PC-3 (cell line): Measurements from ENCODE around the gene SLC2A13. TPM values are rescaled to one million over a fixed set of nuclear protein-coding genes. Genes with fewer than 3 reads are reported as not detected.

Experiments used
- ATAC-seq: fragments of 200-7000 bp; cut with Tn5 transposase; 2 replicates; pipeline ENCODE4 v1.9.1; 2020; ENCODE audit warnings: mild to moderate bottlenecking, moderate library complexity
- BruUV-seq: library from RNA; stranded (reverse); fragments of 400-500 nt; replicated peaks from 2 replicates; lab custom pipeline; 2021; lab: Mats Ljungman, UMichigan
- CTCF ChIA-PET: fragments of 300-600 bp; sonication (Branson Sonifier 250); formaldehyde crosslinking; loops from one replicate; lab custom pipeline; 2022; ENCODE audit warnings: antibody characterized with exemption; lab: Charles Lee
- POLR2A ChIA-PET: fragments of 300-600 bp; sonication (Branson Sonifier 250); formaldehyde crosslinking; loops from one replicate; lab custom pipeline; 2022; ENCODE audit warnings: antibody characterized with exemption; ENCODE audit not compliant: unreplicated experiment; lab: Charles Lee
- DNase-seq: peaks from one replicate; pipeline ENCODE4 v3.0.0-alpha.2; 2015
- H2AFZ ChIP-seq: fragments of 300-600 bp; sonication (generic); 2 replicates; pipeline ENCODE4 v1.6.0; 2016; ENCODE audit warnings: antibody characterized with exemption, low read length
- H3F3A ChIP-seq: fragments of 300-600 bp; sonication (generic); one replicate; pipeline ENCODE4 v1.6.0; 2017; ENCODE audit warnings: antibody characterized with exemption, low read length, control low read depth, mild to moderate bottlenecking; ENCODE audit not compliant: unreplicated experiment
- H3K27ac ChIP-seq: fragments of 300-600 bp; sonication (generic); 2 replicates; pipeline ENCODE4 v1.5.1; 2016; ENCODE audit warnings: mild to moderate bottlenecking, low read length
- H3K27me3 ChIP-seq: fragments of 300-600 bp; sonication (generic); 2 replicates; pipeline ENCODE4 v1.6.1; 2016; ENCODE audit warnings: low read length, mixed read lengths
- H3K36me3 ChIP-seq: fragments of 300-600 bp; sonication (generic); 2 replicates; pipeline ENCODE4 v1.6.1; 2016; ENCODE audit warnings: low read depth, mixed run types, low read length, mixed read lengths
- H3K4me1 ChIP-seq: fragments of 300-600 bp; sonication (generic); 2 replicates; pipeline ENCODE4 v1.5.1; 2016; ENCODE audit warnings: low read length; ENCODE audit not compliant: insufficient read depth
- H3K4me2 ChIP-seq: fragments of 300-600 bp; sonication (generic); 2 replicates; pipeline ENCODE4 v1.6.0; 2016; ENCODE audit warnings: low read length
- H3K4me3 ChIP-seq: fragments of 300-600 bp; sonication (generic); 2 replicates; pipeline ENCODE4 v1.5.1; 2016; ENCODE audit warnings: mild to moderate bottlenecking, low read length, mixed read lengths
- H3K79me2 ChIP-seq: fragments of 300-600 bp; sonication (generic); 2 replicates; pipeline ENCODE4 v1.6.1; 2017; ENCODE audit warnings: low read length, mixed read lengths
- H3K9ac ChIP-seq: fragments of 300-600 bp; sonication (generic); 2 replicates; pipeline ENCODE4 v1.6.0; 2016; ENCODE audit warnings: mild to moderate bottlenecking, low read length
- H3K9me2 ChIP-seq: fragments of 300-600 bp; sonication (generic); replicated peaks from 2 replicates; pipeline ENCODE4 v1.6.1; 2016; ENCODE audit warnings: mixed run types, low read length, mixed read lengths
- H3K9me3 ChIP-seq: fragments of 300-600 bp; sonication (generic); 2 replicates; pipeline ENCODE4 v1.6.1; 2016; ENCODE audit warnings: low read length, mixed read lengths
- H4K20me1 ChIP-seq: fragments of 300-600 bp; sonication (generic); 2 replicates; pipeline ENCODE4 v1.6.1; 2016; ENCODE audit warnings: low read length, mixed read lengths
- CTCF ChIP-seq: fragments of 300-600 bp; sonication (generic); conservative IDR thresholded peaks from 2 replicates; pipeline ENCODE4 v1.5.1; 2017; ENCODE audit warnings: antibody characterized with exemption, low read depth, mild to moderate bottlenecking, low read length
- EZH2 ChIP-seq: fragments of 300-600 bp; sonication (generic); IDR thresholded peaks from one replicate; pipeline ENCODE4 v1.6.1; 2017; ENCODE audit warnings: antibody characterized with exemption, mild to moderate bottlenecking, low read length; ENCODE audit not compliant: unreplicated experiment
- EZH2phosphoT487 ChIP-seq: fragments of 300-600 bp; sonication (generic); IDR thresholded peaks from 2 replicates; pipeline ENCODE4 v1.6.1; 2018; ENCODE audit warnings: mild to moderate bottlenecking, antibody characterized with exemption, low read length, borderline replicate concordance
- intact Hi-C: fragments of 100-400 bp; cut with micrococcal nuclease; formaldehyde crosslinking; loops from 2 replicates; pipeline ENCODE4 v1.9.0; 2023
- total RNA-seq: library from RNA; depleted of rRNA; stranded (reverse); fragments of >200 nt; gene quantifications from 2 replicates; pipeline ENCODE4 v1.2.3, GENCODE V29; 2014

The SLC2A13 gene
- total RNA-seq, 1 experiment from 2014 or later: 3.4 TPM

- no peaks in the 10 kb centered on the region for H3K4me1 ChIP-seq
- H3K4me3 ChIP-seq: no peak overlapping the region
- intact Hi-C loops: no loop called here
- no peak overlapping the region for H3K4me2 ChIP-seq
- no peaks in the 10 kb centered on the region for H3K9me2 ChIP-seq
- DNase-seq (peak; percentile 4), ATAC-seq (no peak)
- H3K27ac ChIP-seq: no peak overlapping the region
- BruUV-seq: no TSS peak
- 0 out of 2 replicates have a peak, but pooled peaks cover 5% of the 10 kb centered on the region for H3K9me3 ChIP-seq
- no peak overlapping the region for H2AFZ ChIP-seq
- H3K36me3 ChIP-seq: no peaks in the 10 kb centered on the region
- no peaks in the 10 kb centered on the region for H3K27me3 ChIP-seq
- no peaks in the 10 kb centered on the region for H3K79me2 ChIP-seq
- H4K20me1 ChIP-seq: no peaks in the 10 kb centered on the region
- no peak overlapping the region for H3K9ac ChIP-seq
- POLR2A ChIA-PET: no interaction called here
- H3F3A ChIP-seq: no peaks in the 10 kb centered on the region
- CTCF ChIA-PET: no interaction called here
- no peak for TF ChIP-seq CTCF
- no peak for TF ChIP-seq EZH2phosphoT487
- TF ChIP-seq EZH2: no peak
Measured at GRCh38 chr12:40002178-40003169, 103.4 kb downstream of the SLC2A13 start.

DNA sequence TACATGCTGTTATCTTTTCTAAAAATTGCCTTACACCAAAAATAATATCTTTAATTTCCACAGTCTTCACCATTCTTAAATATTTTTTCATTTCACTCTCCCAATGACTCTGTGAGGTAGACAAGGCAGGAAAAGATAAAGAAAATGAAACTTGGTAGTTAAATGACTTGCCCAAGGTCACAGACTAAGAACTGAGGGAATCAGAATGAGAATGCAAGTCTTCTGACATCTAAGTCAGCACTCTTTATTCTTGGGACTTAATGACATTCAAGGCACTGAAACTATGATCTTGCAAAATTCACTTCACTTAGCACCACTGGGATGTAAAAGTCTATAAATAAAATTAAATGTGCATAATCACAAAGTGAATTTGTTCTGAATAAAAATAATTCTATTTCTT is 104.5 kb downstream of the SLC2A13 start:
- BruUV-seq: no TSS peak
- no peak for ATAC-seq
- no peaks in the 10 kb centered on the region for H3F3A ChIP-seq

More for the DNA sequence above, 104.5 kb downstream of the SLC2A13 start:
- no peak overlapping the region for H3K4me3 ChIP-seq
- no peaks in the 10 kb centered on the region for H3K4me1 ChIP-seq
- no peaks in the 10 kb centered on the region for H3K36me3 ChIP-seq
- H3K9me2 ChIP-seq: no peaks in the 10 kb centered on the region
- no peak for DNase-seq
- H3K9me3 ChIP-seq: 0 out of 2 replicates have a peak, but pooled peaks cover 5% of the 10 kb centered on the region
- H2AFZ ChIP-seq: no peak overlapping the region
- H3K4me2 ChIP-seq: no peak overlapping the region
- H3K9ac ChIP-seq: no peak overlapping the region
- intact Hi-C loops: no loop called here
- H3K27ac ChIP-seq: no peak overlapping the region
- TF ChIP-seq CTCF: no peak
- no peak for TF ChIP-seq EZH2phosphoT487
- TF ChIP-seq EZH2: no peak
- no peaks in the 10 kb centered on the region for H3K27me3 ChIP-seq
- no peaks in the 10 kb centered on the region for H3K79me2 ChIP-seq
- CTCF ChIA-PET: no interaction called here
- POLR2A ChIA-PET: no interaction called here
- H4K20me1 ChIP-seq: no peaks in the 10 kb centered on the region
